ENCODE results near the gene MEST. TPM values are rescaled to one million over a fixed set of nuclear protein-coding genes. Genes with fewer than 3 reads are reported as not detected.
"Not testable (repeated sequence)": the region's sequence is repeated elsewhere in the genome, so short reads cannot be mapped to it uniquely, and the experiment has no call there.

Gene MEST
- total RNA-seq, 1 donor from 2014 or later = 5.3 TPM

DNA sequence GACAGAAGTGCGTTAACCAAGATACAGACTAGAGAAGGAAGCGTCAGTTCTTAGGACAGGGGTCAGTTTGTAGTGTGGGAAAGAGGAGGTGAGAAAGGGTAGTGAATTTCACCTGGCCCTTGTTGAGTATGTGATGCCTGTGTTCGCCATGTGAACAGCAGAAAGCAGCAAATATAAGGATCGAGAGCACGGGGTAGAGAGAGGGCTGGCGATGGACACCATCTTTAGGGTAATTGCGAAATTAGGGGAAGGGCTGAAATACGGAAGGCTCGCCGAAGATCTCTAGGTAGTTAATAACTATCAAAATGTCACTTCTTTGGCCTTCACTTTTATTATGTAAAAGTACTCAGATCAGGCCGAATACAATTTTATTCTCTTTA is 6.2 kb upstream of the MEST start:
- no peak for DNase-seq (ENCODE audit: low read depth, low spot score)

- DNase-seq (ENCODE audit: low read depth, low spot score) = no peak
Observed at GRCh38 chr7:130486114-130486953, 5.6 kb upstream of the MEST start.

- DNase-seq (ENCODE audit: low read depth, low spot score) = no peak
Observed at GRCh38 chr7:130486954-130487436, 4.9 kb upstream of the MEST start.

DNA sequence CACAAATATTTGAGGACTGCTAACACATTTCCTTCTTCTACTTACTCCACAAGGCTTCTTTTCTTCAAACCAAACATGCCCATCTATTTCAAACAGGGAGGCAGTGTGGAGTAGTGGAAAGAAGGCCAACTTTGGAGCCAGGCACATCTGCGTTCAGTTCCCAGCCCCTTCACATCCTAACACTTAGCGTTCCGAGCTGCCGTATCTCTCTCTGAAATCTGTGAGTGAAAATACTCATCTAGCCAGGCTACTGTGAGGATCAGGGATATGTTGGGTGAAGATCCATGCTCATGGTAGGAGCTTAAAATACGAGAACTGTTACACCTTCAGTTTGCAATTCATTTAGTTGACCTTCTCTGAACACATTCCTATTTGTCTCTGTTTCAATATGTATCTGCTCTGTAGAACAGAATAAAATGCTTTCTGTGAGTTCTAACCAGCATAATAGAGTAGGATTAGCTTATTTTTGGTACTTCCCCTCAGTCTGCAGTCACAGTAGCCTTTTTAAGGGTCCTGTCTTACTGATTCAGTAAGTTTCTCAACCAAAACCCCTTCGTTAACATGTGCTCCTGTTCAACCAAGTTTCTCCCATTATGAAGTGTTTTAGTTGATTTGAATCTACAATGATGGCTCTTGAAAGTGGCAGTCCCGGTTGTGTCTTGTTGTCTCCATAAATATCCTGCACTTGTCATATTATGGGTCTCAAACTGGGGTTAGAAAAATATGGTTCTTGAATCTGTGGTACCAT is 3.3 kb upstream of the MEST start:
- DNase-seq (ENCODE audit: low read depth, low spot score) = no peak

GRCh38 chr7:130489140-130489983 is 2.5 kb upstream of the MEST start:
- DNase-seq (ENCODE audit: low read depth, low spot score) = no peak

DNA sequence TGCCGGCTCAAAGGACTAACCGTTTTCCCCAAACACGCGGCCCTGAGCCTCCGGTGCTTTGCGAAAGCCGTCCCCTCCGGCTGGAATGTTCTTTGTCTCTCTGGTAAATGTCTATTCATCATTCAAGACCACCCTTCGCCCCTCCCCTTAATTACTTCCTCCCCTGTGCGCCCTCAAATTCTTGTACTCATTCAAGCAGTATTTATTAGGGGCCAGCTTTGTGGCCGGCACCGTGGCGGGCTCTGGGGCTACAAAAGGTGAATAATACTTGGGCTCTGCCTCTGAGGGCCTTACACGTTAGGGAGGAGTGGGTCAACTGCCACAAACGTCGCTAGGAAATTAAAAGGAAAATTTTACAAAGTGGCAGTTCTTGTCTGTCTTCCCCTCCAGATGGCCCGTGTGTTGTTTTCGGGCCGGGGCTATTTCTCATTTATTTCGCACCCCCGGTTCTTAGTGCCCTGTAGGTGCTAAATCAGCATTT is 1.5 kb upstream of the MEST start:
- no peak for DNase-seq (ENCODE audit: low read depth, low spot score)

GRCh38 chr7:130490888-130491804 is 739 bp upstream of the MEST start:
- DNase-seq (ENCODE audit: low read depth, low spot score) = no peak

GRCh38 chr7:130492523-130493274 is 814 bp downstream of the MEST start:
- no peak for DNase-seq (ENCODE audit: low read depth, low spot score)

DNA sequence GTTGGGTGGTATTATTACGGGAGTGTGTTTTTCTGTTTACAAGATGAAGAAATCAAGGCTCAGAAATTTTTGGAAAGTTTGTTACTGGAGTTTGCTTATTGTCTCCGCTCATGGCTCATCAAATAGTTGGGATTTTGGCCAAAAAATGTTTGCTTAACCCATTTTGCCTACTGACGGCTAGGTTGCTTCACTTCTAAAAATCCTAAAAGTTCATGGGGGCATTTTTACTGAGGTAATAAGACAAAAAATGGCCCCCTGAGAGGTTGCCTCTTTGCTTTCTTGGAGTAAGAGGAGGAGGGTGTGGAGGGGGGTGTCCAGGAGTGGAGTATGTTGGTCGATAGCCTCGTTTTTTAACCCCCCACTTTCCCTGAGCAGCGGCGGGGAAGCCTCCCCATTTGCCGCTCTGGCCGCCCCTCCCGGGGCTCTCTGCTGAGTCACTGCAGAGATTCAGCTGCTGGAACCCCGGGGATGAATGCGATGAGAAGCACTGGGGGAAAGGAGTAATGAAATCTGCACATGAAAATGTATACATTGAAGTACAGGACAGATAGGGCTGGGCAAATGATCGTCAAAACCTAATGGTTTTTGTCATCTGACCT is 1.5 kb downstream of the MEST start:
- DNase-seq (ENCODE audit: low read depth, low spot score) = no peak

DNA sequence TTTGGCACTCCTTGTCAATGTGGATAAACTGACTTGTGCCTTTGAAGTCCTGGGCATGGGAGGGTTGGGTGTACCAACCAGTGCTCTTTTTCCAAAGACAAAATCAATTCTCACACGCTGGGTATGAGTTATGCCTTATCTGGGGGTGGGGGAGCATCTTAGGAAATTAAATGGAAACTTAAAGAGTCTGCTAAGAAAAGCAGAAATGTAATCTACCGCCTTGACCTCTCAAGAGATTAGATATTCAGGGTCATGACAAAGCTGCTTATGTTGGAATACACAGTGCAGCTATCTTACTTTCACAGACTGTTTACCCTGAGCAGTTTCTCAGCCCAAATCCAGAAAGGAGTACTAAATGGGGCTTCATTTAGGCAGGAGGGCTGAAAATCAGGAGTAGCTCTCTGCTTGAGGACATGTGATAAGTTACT is 2.6 kb downstream of the MEST start:
- no peak for DNase-seq (ENCODE audit: low read depth, low spot score)

DNA sequence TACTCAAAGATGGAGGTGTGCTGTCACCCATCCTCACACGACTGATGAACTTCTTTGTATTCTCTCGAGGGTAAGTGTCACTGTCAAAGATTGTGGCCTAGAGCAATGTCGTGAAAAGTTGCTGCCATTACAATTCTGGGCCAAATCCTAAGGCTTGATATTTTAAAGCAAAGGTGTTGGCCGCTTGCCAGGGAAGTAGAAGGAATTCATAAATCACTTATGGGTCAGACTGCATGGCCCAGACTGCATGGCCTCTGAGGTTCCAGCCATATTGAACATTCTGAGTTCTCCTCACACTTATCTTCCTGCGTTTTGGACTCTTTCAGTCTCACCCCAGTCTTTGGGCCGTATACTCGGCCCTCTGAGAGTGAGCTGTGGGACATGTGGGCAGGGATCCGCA is 8.6 kb downstream of the MEST start:
- DNase-seq (ENCODE audit: low read depth, low spot score) = no peak

- no peak for DNase-seq (ENCODE audit: low read depth, low spot score)
Observed at GRCh38 chr7:130500910-130501309, 9.0 kb downstream of the MEST start.

DNA sequence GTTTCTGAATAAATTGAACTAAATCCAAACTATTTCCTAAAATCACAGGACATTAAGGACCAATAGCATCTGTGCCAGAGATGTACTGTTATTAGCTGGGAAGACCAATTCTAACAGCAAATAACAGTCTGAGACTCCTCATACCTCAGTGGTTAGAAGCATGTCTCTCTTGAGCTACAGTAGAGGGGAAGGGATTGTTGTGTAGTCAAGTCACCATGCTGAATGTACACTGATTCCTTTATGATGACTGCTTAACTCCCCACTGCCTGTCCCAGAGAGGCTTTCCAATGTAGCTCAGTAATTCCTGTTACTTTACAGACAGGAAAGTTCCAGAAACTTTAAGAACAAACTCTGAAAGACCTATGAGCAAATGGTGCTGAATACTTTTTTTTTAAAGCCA is 13.9 kb downstream of the MEST start:
- DNase-seq (ENCODE audit: low read depth, low spot score) = no peak

DNA sequence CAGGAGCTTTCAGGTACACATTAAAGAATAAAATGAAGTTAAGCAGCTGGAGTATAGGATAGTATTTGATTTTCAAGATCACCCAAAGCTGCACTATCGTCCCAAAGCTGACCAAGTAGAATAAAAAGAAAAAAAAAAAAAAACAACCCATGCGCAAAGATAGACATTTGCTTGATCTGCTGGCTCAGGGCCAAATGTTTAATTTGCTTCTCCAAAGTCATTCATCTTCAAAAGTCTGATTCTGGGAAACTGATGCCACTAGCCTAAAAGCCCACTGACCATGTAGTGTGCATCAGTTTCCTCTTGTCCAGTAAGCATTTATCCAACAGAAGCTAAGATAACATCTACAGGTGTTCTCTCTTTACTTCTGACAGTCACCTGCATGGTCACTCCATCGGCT is 14.5 kb downstream of the MEST start:
- no peak for DNase-seq (ENCODE audit: low read depth, low spot score)

DNA sequence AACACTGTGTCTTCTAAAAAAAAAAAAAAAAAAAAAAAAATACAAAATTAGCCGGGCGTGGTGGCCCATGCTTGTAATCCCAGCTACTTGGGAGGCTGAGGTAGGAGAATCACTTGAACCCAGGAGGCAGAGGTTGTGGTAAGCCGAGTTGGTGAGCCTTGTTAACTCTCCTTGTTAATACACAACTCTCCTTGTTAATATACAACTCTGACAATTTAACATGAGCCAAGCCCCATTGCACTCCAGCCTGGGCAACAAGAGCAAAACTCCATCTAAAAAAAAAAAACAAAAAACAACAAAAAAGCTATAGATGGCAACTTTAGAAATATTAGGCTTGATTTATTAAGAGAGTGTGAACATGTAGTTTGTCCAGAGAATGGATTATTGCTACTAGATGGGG is 20.2 kb downstream of the MEST start:
- not testable (repeated sequence) for DNase-seq (ENCODE audit: low read depth, low spot score)

GRCh38 chr7:130513447-130513846 is 21.6 kb downstream of the MEST start:
- no peak for DNase-seq (ENCODE audit: low read depth, low spot score)

- no peak for DNase-seq (ENCODE audit: low read depth, low spot score)
Observed at GRCh38 chr7:130515315-130516040, 23.6 kb downstream of the MEST start.

GRCh38 chr7:130521258-130521951 is 29.5 kb downstream of the MEST start:
- DNase-seq (ENCODE audit: low read depth, low spot score) = no peak
